BLaER1 (cell line): ENCODE data around the gene PAPSS2.
"Not testable (repeated sequence)": the region's sequence is repeated elsewhere in the genome, so short reads cannot be mapped to it uniquely, and the experiment has no call there.

Source experiments
- H3K27ac ChIP-seq: shearing (Covaris generic); formaldehyde crosslinking; 2 replicates; pipeline ENCODE4 v1.8.1; 2022
- H3K27me3 ChIP-seq: shearing (Covaris generic); formaldehyde crosslinking; 2 replicates; pipeline ENCODE4 v1.8.1; 2022
- H3K36me3 ChIP-seq: shearing (Covaris generic); formaldehyde crosslinking; 2 replicates; pipeline ENCODE4 v1.8.1; 2022
- H3K4me1 ChIP-seq: shearing (Covaris generic); formaldehyde crosslinking; 2 replicates; pipeline ENCODE4 v1.8.1; 2022
- H3K4me2 ChIP-seq: shearing (Covaris generic); formaldehyde crosslinking; 2 replicates; pipeline ENCODE4 v1.8.1; 2022
- H3K4me3 ChIP-seq: shearing (Covaris generic); formaldehyde crosslinking; 2 replicates; pipeline ENCODE4 v1.8.1; 2022
- H3K9ac ChIP-seq: shearing (Covaris generic); formaldehyde crosslinking; 2 replicates; pipeline ENCODE4 v1.8.1; 2022
- H3K9me3 ChIP-seq: shearing (Covaris generic); formaldehyde crosslinking; 2 replicates; pipeline ENCODE4 v1.8.1; 2022
- H4K20me1 ChIP-seq: shearing (Covaris generic); formaldehyde crosslinking; 2 replicates; pipeline ENCODE4 v1.8.1; 2022
- Cebpa-rat ChIP-seq: shearing (Covaris generic); IDR thresholded peaks from 2 replicates; pipeline ENCODE4 v1.8.1; 2022

PAPSS2 gene

DNA sequence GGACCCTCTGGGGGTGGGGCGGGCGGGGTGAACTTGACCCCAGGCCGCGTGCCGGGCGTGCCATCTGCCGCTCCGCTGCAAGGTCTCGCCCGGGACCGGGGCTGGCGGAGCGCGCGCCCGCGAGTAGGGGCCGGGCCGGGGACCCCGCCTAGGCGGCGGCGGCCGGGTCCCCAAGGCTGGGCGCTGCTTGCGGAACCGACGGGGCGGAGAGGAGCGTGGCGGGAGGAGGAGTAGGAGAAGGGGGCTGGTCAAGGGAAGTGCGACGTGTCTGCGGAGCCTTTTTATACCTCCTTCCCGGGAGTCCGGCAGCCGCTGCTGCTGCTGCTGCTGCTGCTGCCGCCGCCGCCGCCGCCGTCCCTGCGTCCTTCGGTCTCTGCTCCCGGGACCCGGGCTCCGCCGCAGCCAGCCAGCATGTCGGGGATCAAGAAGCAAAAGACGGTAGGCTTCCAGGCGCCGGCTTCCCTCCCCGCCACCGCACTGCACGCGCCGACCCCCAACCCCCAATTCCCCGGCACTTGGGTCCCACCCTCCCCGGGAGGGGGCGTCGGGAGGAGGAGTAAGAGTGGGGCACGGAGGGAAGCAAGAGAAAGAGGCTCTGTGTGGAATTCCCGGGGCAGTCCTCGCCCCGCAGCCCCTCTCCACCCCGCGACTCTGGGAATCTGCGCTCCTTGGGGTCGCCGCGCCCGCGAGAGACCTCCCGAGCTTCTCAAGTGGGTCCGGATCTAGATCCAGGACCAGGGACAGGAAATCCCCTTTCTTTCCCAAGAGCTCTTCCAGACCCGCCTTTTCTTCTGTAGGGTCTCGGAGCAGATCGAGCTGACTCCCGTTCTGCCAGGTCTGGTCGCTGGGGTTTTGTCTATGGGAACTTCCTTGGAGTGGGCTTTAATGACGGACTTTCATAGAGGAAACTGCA lies at the start of gene PAPSS2:
TSS of gene PAPSS2 (plus strand) at position 308 of the 913 bp plus-strand sequence. CDS start at position 412, 104 bp downstream.
- Histone ChIP-seq H3K36me3 (no peaks in the 10 kb centered on the region), H3K4me1 (peaks cover 11% of the 10 kb centered on the region), H4K20me1 (0 out of 2 replicates have a peak, but pooled peaks cover 9% of the 10 kb centered on the region), H3K9ac (peak within 1 kb of the TSS; percentile 46; the same call in 1 of the 2 replicates), H3K27me3 (peaks cover 42% of the 10 kb centered on the region), H3K9me3 (no peaks in the 10 kb centered on the region), H3K4me3 (peak within 1 kb of the TSS; percentile 66), H3K27ac (no peak within 1 kb of the TSS), H3K4me2 (peak within 1 kb of the TSS; percentile 94)
- no peak for TF ChIP-seq Cebpa-rat

GRCh38 chr10:87611341-87611740 lies 48.3 kb upstream of the PAPSS2 start:
- not testable (repeated sequence) for H3K4me1 ChIP-seq, H3K36me3 ChIP-seq, H3K27me3 ChIP-seq, H3K9ac ChIP-seq, H4K20me1 ChIP-seq, H3K27ac ChIP-seq, H3K4me3 ChIP-seq, H3K4me2 ChIP-seq
- H3K9me3 ChIP-seq = peaks cover 13% of the 10 kb centered on the region

DNA sequence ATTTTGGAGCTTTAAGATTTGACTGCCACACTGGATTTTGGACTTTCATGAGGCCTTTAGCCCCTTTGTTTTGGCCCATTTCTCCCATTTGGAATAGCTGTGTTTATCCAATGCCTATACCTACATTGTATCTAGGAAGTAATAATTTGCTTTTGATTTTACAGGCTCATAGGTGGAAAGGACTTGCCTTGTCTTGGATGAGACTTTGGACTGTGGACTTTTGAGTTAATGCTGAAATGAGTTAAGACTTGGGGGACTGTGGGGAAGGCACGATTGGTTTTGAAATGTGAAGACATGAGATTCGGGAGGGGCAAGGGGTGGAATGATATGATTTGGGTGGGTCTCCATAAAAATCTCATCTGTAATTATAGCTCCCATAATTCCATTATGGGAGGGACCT lies 47.6 kb upstream of the PAPSS2 start:
- no peak overlapping the region for H3K4me3 ChIP-seq
- no peaks in the 10 kb centered on the region for H4K20me1 ChIP-seq
- no peak for TF ChIP-seq Cebpa-rat
- H3K4me2 ChIP-seq = no peak overlapping the region
- H3K36me3 ChIP-seq = no peaks in the 10 kb centered on the region
- H3K9me3 ChIP-seq = peaks cover 13% of the 10 kb centered on the region
- no peak overlapping the region for H3K27ac ChIP-seq
- H3K9ac ChIP-seq = no peak overlapping the region
- no peaks in the 10 kb centered on the region for H3K4me1 ChIP-seq
- H3K27me3 ChIP-seq = no peaks in the 10 kb centered on the region

GRCh38 chr10:87613751-87614150 lies 45.9 kb upstream of the PAPSS2 start:
- H4K20me1 ChIP-seq = no peaks in the 10 kb centered on the region
- no peaks in the 10 kb centered on the region for H3K27me3 ChIP-seq
- H3K27ac ChIP-seq = no peak overlapping the region
- peaks cover 13% of the 10 kb centered on the region for H3K9me3 ChIP-seq
- H3K4me3 ChIP-seq = no peak overlapping the region
- no peak overlapping the region for H3K9ac ChIP-seq
- TF ChIP-seq Cebpa-rat = no peak
- H3K36me3 ChIP-seq = no peaks in the 10 kb centered on the region
- H3K4me2 ChIP-seq = no peak overlapping the region
- no peaks in the 10 kb centered on the region for H3K4me1 ChIP-seq

- Histone ChIP-seq H3K9ac (no peak overlapping the region), H3K9me3 (peaks cover 13% of the 10 kb centered on the region), H3K27me3 (no peaks in the 10 kb centered on the region), H4K20me1 (no peaks in the 10 kb centered on the region), H3K27ac (no peak overlapping the region), H3K4me2 (no peak overlapping the region), H3K4me1 (no peaks in the 10 kb centered on the region), H3K36me3 (no peaks in the 10 kb centered on the region), H3K4me3 (no peak overlapping the region)
- TF ChIP-seq Cebpa-rat = no peak
Measured at GRCh38 chr10:87615856-87616255, 43.8 kb upstream of the PAPSS2 start.

- H3K36me3 ChIP-seq = no peaks in the 10 kb centered on the region
- no peak for TF ChIP-seq Cebpa-rat
Measured at GRCh38 chr10:87617503-87617902, 42.2 kb upstream of the PAPSS2 start.

GRCh38 chr10:87618566-87619423 lies 40.9 kb upstream of the PAPSS2 start:
- H4K20me1 ChIP-seq = no peaks in the 10 kb centered on the region
- no peaks in the 10 kb centered on the region for H3K9me3 ChIP-seq
- no peak overlapping the region for H3K4me3 ChIP-seq
- TF ChIP-seq Cebpa-rat = no peak
- no peak overlapping the region for H3K9ac ChIP-seq
- H3K36me3 ChIP-seq = no peaks in the 10 kb centered on the region
- H3K27me3 ChIP-seq = no peaks in the 10 kb centered on the region
- no peaks in the 10 kb centered on the region for H3K4me1 ChIP-seq
- no peak overlapping the region for H3K27ac ChIP-seq
- no peak overlapping the region for H3K4me2 ChIP-seq

More at GRCh38 chr10:87617503-87617902, 42.2 kb upstream of the PAPSS2 start:
- no peaks in the 10 kb centered on the region for H3K4me1 ChIP-seq
- H3K9me3 ChIP-seq = no peaks in the 10 kb centered on the region
- no peak overlapping the region for H3K27ac ChIP-seq
- no peak overlapping the region for H3K4me3 ChIP-seq
- H3K9ac ChIP-seq = no peak overlapping the region
- H3K27me3 ChIP-seq = no peaks in the 10 kb centered on the region
- no peak overlapping the region for H3K4me2 ChIP-seq
- no peaks in the 10 kb centered on the region for H4K20me1 ChIP-seq

GRCh38 chr10:87619705-87620104 lies 40.0 kb upstream of the PAPSS2 start:
- H3K4me2 ChIP-seq = no peak overlapping the region
- H3K9ac ChIP-seq = no peak overlapping the region
- H3K27ac ChIP-seq = no peak overlapping the region
- H3K36me3 ChIP-seq = no peaks in the 10 kb centered on the region
- no peaks in the 10 kb centered on the region for H3K4me1 ChIP-seq
- H3K4me3 ChIP-seq = no peak overlapping the region
- H4K20me1 ChIP-seq = no peaks in the 10 kb centered on the region
- no peak for TF ChIP-seq Cebpa-rat
- no peaks in the 10 kb centered on the region for H3K9me3 ChIP-seq
- no peaks in the 10 kb centered on the region for H3K27me3 ChIP-seq

- H3K27ac ChIP-seq, H3K9ac ChIP-seq, H3K9me3 ChIP-seq, H3K4me3 ChIP-seq, H3K27me3 ChIP-seq, H3K36me3 ChIP-seq, H3K4me1 ChIP-seq, H4K20me1 ChIP-seq, H3K4me2 ChIP-seq: not testable (repeated sequence)
Measured at GRCh38 chr10:87621440-87621839, 38.2 kb upstream of the PAPSS2 start.
